HUES6 (cell line): Measurements from ENCODE around the gene OXNAD1.

Source experiments
- H3K27ac ChIP-seq: 2 replicates; pipeline ENCODE4 v1.7.0; 2013; ENCODE audit warnings: low read depth, mild to moderate bottlenecking, low read length, inconsistent platforms
- H3K27me3 ChIP-seq: 2 replicates; pipeline ENCODE4 v1.6.1; 2013; ENCODE audit warnings: low read length; ENCODE audit not compliant: control insufficient read depth, insufficient read depth
- H3K36me3 ChIP-seq: 2 replicates; pipeline ENCODE4 v1.6.1; 2013; ENCODE audit warnings: low read length; ENCODE audit not compliant: control insufficient read depth, insufficient read depth
- H3K4me1 ChIP-seq: 2 replicates; pipeline ENCODE4 v1.6.1; 2013; ENCODE audit warnings: low read length; ENCODE audit not compliant: control insufficient read depth, insufficient read depth
- H3K4me3 ChIP-seq: 2 replicates; pipeline ENCODE4 v1.5.1; 2013; ENCODE audit warnings: low read depth, low read length
- H3K9ac ChIP-seq: one replicate; pipeline ENCODE4 v1.6.1; 2013; ENCODE audit warnings: mild to moderate bottlenecking, low read length
- H3K9me3 ChIP-seq: 2 replicates; pipeline ENCODE4 v1.6.1; 2013; ENCODE audit warnings: low read depth, low read length; ENCODE audit not compliant: control insufficient read depth, insufficient read depth

OXNAD1 gene

DNA sequence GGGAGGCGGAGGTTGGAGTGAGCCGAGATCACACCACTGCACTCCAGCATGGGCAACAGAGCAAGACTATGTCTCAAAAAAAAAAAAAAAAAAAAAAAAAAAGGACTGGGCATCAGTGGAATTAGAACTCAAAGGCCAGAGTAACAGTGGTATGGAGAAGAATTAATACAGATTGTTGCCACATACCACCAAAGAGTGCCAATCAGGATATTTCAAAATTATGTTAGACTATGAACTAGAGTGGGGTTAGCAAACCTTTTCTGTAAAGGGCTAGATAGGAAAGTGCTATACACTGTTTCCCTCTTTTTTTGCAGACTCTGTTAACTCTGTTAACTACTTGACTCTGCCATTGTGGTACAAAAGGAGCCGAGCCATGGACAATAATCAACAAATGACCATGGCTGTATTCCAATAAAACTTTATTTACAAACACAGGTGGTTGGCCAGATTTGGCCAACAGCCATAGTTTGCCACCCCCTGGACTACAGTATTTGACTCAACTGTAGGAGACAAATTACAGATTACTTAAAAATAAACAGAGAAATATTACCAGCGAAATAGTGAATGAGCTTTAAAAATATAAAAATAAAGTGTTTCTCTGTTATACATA, 28.9 kb upstream of the OXNAD1 start:
- Histone ChIP-seq H3K9me3 (no peaks in the 10 kb centered on the region), H3K27ac (no peak overlapping the region), H3K4me1 (no peaks in the 10 kb centered on the region), H3K9ac (no peak overlapping the region), H3K4me3 (no peak overlapping the region), H3K27me3 (no peaks in the 10 kb centered on the region), H3K36me3 (no peaks in the 10 kb centered on the region)

DNA sequence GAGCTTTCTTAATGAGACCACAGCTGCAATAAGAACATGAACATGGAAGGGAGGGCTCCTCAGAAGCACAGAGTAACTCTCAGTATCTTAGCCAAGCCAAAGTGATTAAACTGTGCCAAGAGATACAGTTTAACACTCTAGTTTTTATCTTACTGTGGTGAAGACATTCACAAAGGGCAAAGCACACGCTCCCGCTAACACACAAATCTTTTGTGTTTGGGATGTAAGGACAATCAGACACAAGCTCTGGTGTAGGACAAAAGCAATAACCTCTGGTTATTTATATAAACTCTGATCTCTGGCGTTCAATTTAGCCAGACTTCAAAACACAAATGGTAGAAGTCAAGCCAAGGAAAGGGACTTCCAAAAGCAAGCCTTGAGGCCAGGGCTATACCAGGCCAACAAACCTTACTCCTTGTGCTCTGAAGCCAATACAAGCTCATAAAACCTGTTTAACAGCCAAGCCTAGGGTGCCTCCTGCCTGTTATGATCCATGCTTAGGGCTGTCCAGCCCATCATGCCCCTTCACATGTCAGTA, 28.1 kb upstream of the OXNAD1 start:
- no peaks in the 10 kb centered on the region for H3K36me3 ChIP-seq
- H3K27ac ChIP-seq = no peak overlapping the region
- no peaks in the 10 kb centered on the region for H3K27me3 ChIP-seq
- H3K9ac ChIP-seq = no peak overlapping the region
- H3K4me1 ChIP-seq = no peaks in the 10 kb centered on the region
- no peaks in the 10 kb centered on the region for H3K9me3 ChIP-seq
- H3K4me3 ChIP-seq = no peak overlapping the region

DNA sequence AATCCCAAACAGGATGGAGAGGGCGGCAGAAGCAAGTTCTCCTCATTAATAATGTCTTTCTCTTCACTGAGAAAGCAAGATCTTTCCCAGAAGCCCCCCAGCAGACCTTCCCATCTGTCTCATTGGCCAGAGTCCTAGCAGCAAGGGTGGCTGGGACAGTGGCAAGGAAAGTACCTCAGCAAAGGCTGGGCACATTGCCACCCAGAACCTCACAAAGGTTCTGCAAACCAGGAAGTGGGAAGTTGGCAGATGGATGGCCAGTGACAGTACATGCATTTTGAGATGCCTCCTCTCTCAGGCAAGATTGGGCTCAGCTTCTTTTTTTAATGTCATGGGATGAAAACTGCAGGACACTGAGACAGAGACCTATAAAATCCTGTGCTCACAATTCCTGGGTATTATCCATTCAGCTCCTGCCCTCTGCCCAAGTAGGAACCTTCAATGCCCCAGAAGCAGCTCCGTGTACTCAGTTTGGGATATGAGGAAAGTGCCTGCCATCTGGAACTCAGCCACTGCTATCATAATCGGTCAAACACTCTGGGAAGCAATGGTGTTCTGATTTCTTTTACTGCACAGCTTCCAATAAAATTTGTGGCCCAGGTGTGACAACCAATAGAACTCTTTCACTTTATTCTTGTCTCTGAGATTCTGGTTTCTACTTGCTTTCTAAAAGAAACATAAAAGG, 25.8 kb upstream of the OXNAD1 start:
- no peak overlapping the region for H3K4me3 ChIP-seq
- H3K4me1 ChIP-seq = no peaks in the 10 kb centered on the region
- H3K9me3 ChIP-seq = no peaks in the 10 kb centered on the region
- H3K27me3 ChIP-seq = no peaks in the 10 kb centered on the region
- no peak overlapping the region for H3K9ac ChIP-seq
- H3K27ac ChIP-seq = no peak overlapping the region
- no peaks in the 10 kb centered on the region for H3K36me3 ChIP-seq

DNA sequence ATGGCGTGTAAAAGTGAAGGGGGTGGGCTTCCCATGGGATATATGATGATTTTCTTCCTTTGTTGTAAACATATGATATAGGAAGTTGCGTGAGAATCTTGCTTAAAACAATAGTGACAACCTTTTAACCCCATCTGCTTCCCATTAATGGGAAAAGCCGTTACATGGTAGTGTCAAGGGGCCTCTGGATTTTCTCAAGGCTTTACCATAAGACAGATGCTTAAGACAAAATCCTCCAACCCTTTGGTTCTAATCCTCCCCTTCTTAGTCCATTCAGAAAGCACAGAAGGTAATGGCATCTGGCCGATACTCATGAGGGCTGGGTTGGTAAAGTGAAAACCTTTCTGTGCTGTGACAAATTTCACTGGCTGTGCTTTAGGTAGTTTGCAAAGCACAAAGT, 25.2 kb upstream of the OXNAD1 start:
- no peak overlapping the region for H3K4me3 ChIP-seq
- H3K27ac ChIP-seq = no peak overlapping the region
- H3K9me3 ChIP-seq = no peaks in the 10 kb centered on the region

DNA sequence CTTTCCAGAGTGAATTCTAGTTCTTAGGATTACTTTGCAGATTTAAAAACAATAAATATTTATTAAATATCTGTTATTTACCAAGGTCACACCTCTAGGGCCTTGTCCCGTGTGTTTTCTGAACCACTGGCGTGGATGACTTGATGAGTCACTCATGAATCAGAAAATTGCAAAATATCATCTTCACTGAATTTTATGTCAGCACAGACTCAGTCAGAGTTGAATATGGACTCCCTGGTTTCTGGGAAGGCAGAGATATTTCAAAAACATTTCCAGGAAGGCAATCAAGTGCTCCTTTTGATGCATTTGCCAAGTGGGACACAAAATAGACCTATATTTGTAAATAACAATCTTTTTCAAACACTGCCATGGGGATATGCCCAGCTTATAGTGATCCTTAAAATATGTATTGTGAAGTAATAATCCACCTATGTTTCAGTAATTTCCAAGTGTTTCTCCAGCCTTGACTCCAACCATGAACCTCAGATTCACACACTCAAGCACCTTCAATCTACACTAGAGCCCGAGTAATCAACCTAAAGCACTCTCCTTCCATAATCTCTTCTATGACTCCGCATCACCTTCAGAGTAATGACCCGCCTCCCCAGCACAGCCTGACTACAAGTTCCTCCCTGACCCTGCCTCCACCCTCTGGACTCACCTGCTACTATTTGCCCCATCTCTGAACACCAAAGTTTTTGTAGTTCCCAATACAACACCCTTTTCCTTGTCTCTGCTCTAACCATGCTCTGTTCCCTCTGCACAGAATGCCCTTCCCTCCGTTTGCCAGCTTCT, 24.6 kb upstream of the OXNAD1 start:
- no peaks in the 10 kb centered on the region for H3K36me3 ChIP-seq
- H3K4me3 ChIP-seq = no peak overlapping the region
- H3K4me1 ChIP-seq = no peaks in the 10 kb centered on the region
- no peak overlapping the region for H3K27ac ChIP-seq
- no peak overlapping the region for H3K9ac ChIP-seq
- no peaks in the 10 kb centered on the region for H3K9me3 ChIP-seq
- no peaks in the 10 kb centered on the region for H3K27me3 ChIP-seq

More for the DNA sequence above, 25.2 kb upstream of the OXNAD1 start:
- Histone ChIP-seq H3K9ac (no peak overlapping the region), H3K36me3 (no peaks in the 10 kb centered on the region), H3K4me1 (no peaks in the 10 kb centered on the region), H3K27me3 (no peaks in the 10 kb centered on the region)

DNA sequence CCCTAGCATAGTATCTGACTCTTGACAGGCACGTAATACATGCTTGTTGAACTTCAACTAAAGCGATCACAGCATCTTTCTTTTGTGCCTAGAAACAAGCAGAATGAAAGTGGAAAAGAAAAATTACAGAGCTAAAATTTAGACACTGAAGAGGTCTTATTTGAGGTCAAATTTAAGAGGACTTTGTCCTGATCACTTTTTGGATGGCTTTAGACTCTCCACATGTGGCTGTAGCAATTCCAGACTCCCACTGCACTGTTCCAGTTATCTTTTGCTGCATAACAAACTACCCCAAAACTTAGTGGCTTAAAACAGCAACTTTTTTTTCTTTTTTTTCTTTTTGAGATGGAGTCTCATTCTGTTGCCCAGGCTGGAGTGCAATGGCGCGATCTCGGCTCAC, 23.8 kb upstream of the OXNAD1 start:
- Histone ChIP-seq H3K9ac (no peak overlapping the region), H3K27me3 (no peaks in the 10 kb centered on the region), H3K27ac (no peak overlapping the region), H3K4me3 (no peak overlapping the region), H3K36me3 (no peaks in the 10 kb centered on the region), H3K4me1 (0 out of 2 replicates have a peak, but pooled peaks cover 5% of the 10 kb centered on the region), H3K9me3 (no peaks in the 10 kb centered on the region)

DNA sequence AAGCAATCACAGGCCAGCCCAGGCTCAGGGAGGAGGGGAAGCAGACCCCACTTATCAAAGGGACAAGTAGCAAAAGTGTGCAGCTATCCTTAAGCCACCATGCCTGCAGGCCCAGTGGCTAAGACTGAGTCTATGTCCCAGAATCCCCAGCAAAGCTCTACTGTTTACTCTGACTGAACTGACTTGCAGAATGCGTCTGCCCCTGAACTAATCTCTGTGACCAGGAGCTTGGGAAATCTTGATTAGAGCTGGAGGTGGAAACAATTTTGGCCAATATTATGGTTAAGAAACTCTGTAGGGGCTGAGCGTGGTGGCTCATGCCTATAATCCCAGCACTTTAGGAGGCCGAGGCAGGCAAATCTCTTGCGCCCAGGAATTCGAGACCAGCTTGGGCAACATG, 22.8 kb upstream of the OXNAD1 start:
- H3K36me3 ChIP-seq = no peaks in the 10 kb centered on the region
- no peak overlapping the region for H3K4me3 ChIP-seq
- H3K4me1 ChIP-seq = 0 out of 2 replicates have a peak, but pooled peaks cover 5% of the 10 kb centered on the region
- H3K9ac ChIP-seq = no peak overlapping the region
- H3K9me3 ChIP-seq = no peaks in the 10 kb centered on the region
- H3K27me3 ChIP-seq = no peaks in the 10 kb centered on the region
- H3K27ac ChIP-seq = no peak overlapping the region

DNA sequence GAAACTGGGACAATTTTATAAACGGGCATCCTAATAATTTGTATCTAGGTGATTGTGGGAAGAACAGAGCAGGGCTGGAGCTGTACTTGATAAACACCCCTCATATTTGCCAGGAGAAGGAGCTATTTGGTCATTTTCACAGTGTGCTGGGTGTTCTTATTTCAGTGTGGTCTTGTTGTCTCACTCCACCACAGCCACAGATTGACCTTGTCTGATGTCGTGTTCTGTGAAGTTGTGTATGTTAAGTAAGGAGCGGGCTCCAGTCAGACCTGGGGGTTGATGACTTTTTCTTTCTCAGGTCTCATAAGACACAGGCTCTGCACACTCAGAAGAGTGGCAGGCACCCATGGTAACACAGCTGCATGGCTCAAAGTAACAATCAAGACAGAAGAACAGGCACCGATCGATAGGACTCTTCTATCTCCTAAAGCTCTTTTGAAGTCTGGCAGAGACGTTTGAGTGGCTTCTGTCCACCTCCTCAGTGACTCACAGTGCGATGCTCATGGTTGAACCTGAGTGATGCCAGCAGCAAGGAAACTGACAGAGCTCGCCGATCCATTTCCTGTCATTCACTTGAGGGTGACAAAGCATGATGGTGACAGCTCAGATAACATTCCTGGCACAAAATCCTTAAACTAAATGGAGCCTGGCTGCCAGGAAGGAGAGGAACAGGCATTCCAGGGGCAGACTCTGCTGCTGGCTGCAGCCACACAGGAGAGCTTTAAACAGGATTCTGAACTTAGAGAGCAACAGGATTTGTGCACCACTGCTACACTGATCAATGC, 21.1 kb upstream of the OXNAD1 start:
- no peak overlapping the region for H3K9ac ChIP-seq
- H3K4me3 ChIP-seq = no peak overlapping the region
- H3K4me1 ChIP-seq = peaks cover 11% of the 10 kb centered on the region
- no peaks in the 10 kb centered on the region for H3K27me3 ChIP-seq
- no peaks in the 10 kb centered on the region for H3K9me3 ChIP-seq
- H3K27ac ChIP-seq = no peak overlapping the region
- no peaks in the 10 kb centered on the region for H3K36me3 ChIP-seq

DNA sequence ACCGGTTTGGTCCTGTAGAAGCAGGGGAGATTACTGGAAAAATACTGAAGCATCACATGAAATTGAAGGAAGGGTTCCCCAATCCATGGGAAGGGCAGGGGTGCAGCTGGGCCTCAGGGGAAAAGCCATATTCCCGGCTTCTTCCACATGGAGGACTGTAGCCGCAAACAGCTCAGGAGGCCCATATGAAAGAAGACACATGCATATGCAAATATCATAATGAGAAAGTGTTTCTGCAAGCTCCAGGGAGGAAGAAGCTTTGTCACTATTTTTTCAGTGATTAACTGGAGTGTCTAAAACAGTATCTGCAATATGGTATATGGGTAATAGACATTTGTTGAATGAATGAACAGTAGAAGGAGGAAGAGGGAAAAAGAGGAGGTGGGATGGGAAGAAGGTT, 19.4 kb upstream of the OXNAD1 start:
- H3K36me3 ChIP-seq = no peaks in the 10 kb centered on the region
- no peaks in the 10 kb centered on the region for H3K27me3 ChIP-seq
- H3K4me3 ChIP-seq = no peak overlapping the region
- no peak overlapping the region for H3K9ac ChIP-seq
- no peak overlapping the region for H3K27ac ChIP-seq
- peaks cover 11% of the 10 kb centered on the region for H3K4me1 ChIP-seq
- H3K9me3 ChIP-seq = no peaks in the 10 kb centered on the region

DNA sequence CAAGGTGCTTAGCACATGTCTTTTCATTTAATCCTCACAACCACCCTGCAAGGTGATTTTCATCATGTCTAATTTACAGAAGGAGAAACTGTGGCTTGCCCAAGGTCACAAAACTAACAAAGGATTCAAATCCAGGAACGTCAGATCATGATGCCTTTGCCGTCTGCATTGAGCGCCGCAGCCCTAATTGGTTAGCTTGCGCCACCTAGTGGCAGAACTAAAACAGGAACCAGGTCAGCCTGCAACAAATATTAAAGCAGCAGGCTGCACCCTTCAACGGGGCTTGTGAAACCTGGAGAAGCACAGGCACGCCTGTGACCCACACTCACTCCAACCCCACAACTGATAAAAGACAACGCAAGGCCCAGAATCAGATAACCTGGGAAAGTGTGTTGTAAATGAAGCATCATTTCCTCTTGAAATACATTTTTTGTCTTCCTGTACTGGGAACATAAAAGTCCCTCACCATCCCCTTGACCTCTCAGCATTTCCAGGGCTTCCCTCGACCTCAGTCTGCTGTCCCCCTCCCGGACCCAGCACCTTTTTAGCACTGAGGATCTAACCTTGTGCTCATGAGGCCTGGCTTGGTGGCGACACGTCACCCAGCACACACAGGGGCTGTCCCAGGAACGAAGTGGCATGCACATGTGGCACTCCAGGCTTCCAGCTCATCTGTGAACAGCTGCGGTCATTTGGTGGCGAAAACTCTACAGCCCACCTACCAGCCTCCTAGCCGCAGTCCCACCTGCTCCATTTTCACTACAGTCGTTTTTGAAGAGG, 17.5 kb upstream of the OXNAD1 start:
- Histone ChIP-seq H3K9ac (no peak overlapping the region), H3K27me3 (no peaks in the 10 kb centered on the region), H3K36me3 (no peaks in the 10 kb centered on the region), H3K4me3 (no peak overlapping the region), H3K4me1 (peaks cover 11% of the 10 kb centered on the region), H3K27ac (no peak overlapping the region), H3K9me3 (no peaks in the 10 kb centered on the region)
